HG03045 (cell line): ENCODE data around the gene TOP3A.

Experiments used
- ATAC-seq: cut with Tn5 transposase; IDR thresholded peaks from one replicate; pipeline ENCODE4 v1.9.1; 2021; ENCODE audit warnings: mild to moderate bottlenecking, moderate library complexity; ENCODE audit not compliant: unreplicated experiment

TOP3A gene

DNA sequence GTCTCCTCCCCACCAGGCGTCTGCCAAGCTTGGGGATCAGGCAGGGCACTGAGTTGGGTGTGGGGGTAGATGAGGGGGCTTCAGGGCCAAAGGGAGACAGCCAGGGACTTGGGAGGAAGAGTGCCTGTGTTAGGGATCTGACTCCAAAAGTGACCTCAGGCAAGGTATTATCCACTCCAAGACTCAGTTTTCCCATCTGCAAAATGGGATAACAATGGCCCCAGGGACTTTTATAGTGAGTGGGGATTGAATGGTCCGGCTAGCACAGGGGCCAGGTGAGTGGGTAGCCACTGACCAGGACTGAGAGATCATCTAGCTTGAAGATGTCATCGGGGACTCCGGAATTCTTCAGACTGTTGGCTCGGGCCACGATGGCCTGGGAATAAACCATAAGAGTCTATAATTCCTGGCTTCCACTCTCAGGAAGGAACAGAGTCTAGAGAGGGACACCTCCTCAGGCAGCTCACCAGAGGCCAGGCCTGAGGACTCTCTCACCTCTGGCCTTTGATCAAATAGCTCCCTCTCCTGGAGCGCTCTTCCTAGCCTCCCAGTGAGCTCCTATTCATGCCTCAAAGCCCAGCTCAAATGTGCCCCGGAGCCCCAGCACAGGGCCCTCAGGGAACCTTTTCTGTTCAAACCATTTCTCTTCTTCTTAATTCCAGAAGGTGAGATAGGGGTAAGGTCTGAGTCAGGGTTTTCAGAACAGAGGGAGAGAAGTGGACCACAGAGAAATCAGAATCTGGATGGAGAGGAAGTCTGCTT is 59.7 kb downstream of the TOP3A start:
- ATAC-seq, result no peak

GRCh38 chr17:18253947-18254821 is 60.6 kb downstream of the TOP3A start:
- no peak for ATAC-seq

GRCh38 chr17:18253187-18253884 is 61.5 kb downstream of the TOP3A start:
- no peak for ATAC-seq

DNA sequence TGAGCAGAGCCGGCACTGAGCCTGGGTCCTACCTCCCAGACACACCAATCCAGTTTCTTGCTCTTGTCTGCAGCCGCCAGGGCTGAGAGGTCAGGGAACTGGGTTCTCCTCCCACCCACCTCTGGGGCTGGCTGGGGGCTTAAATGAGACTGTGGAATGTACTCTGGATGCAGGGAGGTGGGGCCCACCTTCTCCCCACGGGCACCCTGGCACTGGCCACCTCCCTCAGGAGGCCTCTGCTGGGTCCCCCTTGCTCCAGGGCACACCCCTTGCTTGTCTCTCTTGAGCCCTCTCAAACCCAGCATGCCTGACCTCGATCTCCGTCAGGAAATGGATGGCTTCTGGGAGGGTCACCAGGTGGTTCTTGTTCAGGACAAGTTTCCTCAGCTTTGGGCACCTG is 62.6 kb downstream of the TOP3A start:
- ATAC-seq, result no peak

- no peak for ATAC-seq
These were observed 63.6 kb downstream of the TOP3A start for GRCh38 chr17:18251204-18251603.

DNA sequence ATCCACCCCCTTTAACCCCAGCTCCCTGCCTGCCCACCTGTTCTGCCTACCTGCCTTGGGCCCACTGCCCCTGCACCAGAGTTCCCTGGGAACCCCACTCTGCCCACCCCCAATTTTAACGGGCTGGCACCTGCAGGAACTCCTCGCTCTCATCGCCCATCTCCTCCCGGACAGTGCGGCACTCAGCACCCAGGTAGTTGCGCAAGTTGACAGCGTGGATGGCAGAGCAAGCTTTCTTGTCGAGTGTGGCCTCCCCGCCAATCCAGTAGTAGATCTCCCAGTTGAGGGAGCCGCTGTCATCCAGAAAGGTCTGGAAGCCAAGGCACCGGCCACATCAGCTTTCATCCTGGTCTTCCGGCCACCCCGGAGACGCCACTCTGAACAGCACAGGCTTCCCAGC is 64.1 kb downstream of the TOP3A start:
- ATAC-seq, result no peak

DNA sequence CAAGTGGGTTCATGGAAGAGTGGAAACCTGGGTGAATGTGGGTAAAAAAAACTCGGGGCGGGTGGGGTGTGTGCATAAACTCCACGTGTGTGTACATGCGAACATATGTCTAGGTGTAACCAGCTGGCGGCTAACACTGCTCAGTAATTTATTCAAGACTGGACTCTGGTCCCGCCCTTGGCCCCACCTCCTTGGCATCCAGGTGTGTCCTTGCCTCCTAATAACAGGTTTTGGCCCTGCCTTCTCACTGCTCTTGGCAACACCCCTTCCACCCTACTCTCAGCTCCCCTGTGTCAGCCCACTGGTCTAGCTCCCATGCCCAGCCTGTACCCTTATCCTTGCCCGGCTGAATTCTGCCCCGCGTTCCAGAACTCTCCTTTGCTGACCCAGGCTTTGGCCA is 64.5 kb downstream of the TOP3A start:
- no peak for ATAC-seq

GRCh38 chr17:18248811-18249210 is 66.0 kb downstream of the TOP3A start:
- ATAC-seq, result no peak

- ATAC-seq, result no peak
These were observed 66.5 kb downstream of the TOP3A start for GRCh38 chr17:18248300-18248731.

GRCh38 chr17:18247613-18248001 is 67.2 kb downstream of the TOP3A start:
- ATAC-seq, result no peak

DNA sequence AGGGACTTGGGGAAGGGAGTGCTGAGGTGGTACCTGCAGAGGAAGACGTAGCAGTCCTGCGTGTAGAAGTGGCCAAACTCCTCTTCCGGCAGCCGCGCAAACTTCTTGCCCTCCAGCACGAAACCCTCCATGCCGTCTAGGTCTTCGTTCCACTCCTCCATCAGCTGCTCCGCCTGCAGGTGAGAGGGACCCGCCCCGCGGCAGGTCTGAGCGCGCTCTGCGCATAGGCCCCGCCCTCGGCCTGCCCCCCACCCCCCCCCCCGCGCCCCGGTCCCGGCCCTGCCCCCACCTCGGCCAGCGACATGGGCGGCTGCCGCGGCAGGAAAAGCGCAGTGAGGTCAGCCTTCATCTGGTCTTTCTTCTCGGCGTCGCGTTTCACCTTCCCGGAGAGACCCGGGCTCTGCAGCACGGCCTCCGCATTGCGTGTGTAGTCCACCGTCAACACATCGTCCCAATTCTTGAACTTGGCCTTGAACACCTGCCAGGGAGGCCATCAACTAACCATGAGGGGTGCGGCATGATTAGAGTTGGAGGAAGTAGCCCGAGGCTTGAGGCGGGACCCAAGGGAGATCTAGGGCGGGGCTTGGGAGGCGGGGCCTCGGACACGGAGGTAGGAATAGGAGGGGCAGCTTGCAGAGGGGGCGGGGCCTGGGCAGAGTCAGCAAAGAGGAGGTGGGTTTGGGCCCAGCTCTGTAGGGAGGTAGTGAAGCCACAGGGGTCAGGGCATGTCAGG is 67.7 kb downstream of the TOP3A start:
- ATAC-seq, result no peak

GRCh38 chr17:18246109-18246725 is 68.6 kb downstream of the TOP3A start:
- no peak for ATAC-seq

DNA sequence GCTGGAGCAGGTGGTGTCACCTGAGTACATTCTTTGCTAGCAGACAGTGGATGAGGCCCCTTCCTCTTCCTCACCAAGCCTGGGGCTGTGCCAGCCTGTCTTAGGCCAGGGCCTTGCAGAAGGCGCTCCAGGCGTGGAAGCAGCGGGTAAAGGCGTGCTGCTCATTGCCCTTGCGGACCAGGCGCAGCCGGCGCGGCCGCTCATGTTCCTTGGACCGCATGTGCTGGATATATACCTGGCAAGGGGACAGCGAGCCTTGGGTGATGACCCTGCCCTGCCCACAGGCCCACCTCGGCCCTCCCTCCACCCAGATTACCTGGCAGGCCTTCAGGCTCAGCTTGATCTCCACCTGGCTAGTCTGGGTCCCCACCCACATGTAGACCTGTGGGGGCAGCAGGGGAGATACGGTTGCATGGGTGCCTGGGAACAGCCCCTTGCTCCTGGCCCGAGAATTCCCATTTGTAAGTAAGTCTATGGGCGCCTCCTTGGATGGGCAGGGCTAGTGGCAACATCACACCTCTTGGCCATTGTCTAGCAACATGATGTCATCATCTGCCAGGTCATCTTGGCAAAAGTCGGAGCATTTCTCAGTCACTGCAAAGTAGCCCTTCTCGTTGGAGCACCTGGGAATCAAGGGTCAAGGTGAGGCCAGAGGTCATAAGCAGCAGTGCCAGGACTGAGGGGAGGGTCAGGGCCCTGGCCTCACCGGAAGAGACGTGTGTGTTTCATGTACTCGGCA is 69.6 kb downstream of the TOP3A start:
- no peak for ATAC-seq

- ATAC-seq, result no peak
These were observed 73.4 kb downstream of the TOP3A start for GRCh38 chr17:18241229-18241871.

GRCh38 chr17:18240449-18240848 is 74.3 kb downstream of the TOP3A start:
- no peak for ATAC-seq

- ATAC-seq, result no peak
These were observed 76.5 kb downstream of the TOP3A start for GRCh38 chr17:18238299-18238698.

GRCh38 chr17:18237461-18237860 is 77.3 kb downstream of the TOP3A start:
- ATAC-seq, result no peak

DNA sequence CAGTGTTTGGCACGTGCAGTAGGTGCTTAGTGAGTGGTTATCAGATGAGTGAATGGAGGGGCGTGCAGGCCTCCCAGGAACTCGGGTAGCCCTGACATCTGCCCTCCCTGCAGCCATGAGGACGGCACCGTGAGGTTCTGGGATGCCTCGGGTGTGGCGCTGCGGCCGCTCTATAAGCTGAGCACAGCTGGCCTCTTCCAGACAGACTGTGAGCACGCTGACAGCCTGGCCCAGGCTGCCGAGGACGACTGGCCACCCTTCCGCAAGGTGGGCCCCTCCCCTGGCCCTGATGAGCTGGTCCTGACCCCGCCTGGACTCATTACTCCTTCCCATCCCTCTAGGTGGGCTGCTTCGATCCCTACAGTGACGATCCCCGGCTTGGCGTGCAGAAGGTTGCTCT is 78.3 kb downstream of the TOP3A start:
- ATAC-seq, result no peak

GRCh38 chr17:18235743-18236256 is 79.0 kb downstream of the TOP3A start:
- ATAC-seq, result no peak
